Stimulated activated CD8-positive, alpha-beta memory T cell treated with anti-CD3 and anti-CD28 coated beads, Interleukin-12 subunit alpha, Interleukin-12 subunit beta, amount 100 ng/mL, for 24 hours (primary cell): Measurements from ENCODE around the gene SLC12A2.

Source experiments
- DNase-seq: peaks from one replicate; pipeline ENCODE4 v3.0.0-alpha.2; 2020; ENCODE audit errors: extremely low read depth

Gene SLC12A2

GRCh38 chr5:128097224-128097623, 13.7 kb downstream of the SLC12A2 start:
- no peak for DNase-seq

- DNase-seq: no peak
Observed at GRCh38 chr5:128097781-128098180, 14.2 kb downstream of the SLC12A2 start.

DNA sequence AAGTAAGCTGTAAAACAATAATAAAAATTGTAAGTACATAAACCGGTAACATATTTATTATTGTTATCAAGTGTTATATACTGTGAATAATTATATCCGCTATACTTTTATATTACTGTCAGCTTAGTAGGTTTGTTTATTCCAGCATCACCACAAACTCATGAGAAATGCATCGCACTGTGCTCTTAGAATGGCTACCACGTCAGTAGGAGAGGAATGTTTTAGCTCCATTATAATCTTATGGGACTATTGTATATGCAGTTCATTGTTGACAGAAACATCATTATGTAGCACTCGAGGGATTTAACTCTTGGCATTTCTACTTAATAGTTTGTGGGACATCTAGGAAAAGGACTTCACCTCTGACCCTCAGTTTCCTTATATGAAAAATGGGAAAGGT, 16.4 kb downstream of the SLC12A2 start:
- no peak for DNase-seq

DNA sequence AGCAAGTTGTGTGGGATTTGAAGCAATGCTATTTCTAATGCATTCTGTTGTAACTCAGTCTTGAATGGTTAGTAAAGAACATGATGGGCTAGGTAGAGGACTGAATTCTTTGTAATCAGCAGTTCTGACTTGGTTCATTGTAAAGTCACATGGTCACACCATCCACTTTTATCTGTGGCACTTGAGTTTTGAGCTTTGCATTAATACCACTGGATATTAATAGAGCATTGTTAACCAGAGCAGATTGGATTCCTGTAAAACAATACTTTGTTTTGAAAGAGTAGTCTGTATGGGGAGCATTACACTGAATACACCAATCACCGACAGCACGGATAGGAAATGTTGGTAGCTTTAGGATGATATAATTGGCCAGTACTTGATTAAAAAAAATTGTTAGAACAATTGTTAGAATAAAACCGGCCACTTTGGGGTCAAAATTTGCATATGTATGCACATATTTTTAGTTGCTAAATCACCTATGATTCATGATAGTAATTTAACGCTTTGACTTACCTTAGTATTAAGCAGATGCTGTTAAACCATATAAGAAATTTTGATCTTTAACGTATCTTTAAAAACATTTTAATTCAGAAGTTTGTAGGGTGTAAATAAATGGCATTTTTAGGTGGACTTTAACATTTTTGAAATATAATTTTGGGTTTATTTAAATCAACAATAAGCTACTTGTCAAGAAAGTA, 17.4 kb downstream of the SLC12A2 start:
- DNase-seq: no peak

- DNase-seq: no peak
Observed at GRCh38 chr5:128101676-128102075, 18.1 kb downstream of the SLC12A2 start.

DNA sequence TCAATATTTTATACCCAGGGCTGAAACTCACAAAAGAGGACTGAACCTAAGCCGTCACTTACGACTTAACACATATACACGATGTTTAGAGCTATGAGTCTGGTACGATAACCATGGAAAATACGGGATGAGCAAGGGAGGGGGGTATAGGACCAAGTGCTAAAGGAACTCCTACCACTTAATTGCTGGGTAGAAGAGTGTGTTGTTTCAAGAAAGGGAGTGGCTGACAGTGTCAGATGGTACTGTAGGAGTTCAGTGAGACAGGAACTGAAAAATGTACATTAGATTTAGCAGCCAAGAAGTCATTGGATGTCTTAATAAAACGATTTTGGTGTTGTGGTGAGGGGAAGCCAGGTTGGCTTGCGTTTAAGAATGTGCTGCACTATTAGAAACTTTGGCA, 21.6 kb downstream of the SLC12A2 start:
- DNase-seq: no peak

DNA sequence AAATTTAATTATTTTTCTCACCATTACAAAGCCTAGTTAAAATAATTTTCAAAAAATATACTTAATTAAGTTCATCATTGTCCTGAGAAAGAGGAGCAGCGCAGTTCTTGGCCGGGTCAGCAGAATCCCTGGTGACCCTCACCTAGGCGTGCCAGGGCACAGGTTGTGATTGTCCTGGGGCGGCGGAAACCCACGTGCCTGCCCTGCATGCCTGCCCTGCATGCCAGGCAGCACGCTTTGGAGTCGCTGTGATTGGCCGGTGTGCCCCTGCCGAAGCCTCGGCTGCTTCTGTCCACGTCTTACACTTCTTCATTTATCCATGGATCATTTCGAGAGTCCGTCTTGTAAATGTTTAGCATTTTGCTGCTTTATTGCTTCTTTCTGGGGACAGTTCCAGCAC, 25.6 kb downstream of the SLC12A2 start:
- no peak for DNase-seq

GRCh38 chr5:128109766-128110165, 26.2 kb downstream of the SLC12A2 start:
- DNase-seq: no peak

- no peak for DNase-seq
Observed at GRCh38 chr5:128111818-128112448, 28.4 kb downstream of the SLC12A2 start.

DNA sequence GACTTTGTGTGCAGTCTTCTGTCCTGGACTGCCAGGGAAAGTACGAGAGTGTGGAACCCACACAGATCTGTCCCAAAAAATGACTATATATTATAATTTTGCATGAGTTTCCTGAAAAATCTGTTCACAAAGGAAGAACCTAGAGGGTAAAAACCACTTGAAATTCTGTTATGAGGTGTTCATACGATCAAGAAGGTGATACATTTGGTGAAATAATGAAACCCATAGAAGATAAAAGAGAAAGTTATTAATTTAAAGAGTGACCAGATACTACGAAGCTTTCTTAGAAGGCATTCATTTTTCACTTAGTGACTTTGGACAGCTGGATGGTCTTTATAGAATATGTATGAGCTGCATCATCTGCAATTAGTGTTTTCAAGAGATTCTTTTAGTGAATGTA, 32.9 kb downstream of the SLC12A2 start:
- no peak for DNase-seq

DNA sequence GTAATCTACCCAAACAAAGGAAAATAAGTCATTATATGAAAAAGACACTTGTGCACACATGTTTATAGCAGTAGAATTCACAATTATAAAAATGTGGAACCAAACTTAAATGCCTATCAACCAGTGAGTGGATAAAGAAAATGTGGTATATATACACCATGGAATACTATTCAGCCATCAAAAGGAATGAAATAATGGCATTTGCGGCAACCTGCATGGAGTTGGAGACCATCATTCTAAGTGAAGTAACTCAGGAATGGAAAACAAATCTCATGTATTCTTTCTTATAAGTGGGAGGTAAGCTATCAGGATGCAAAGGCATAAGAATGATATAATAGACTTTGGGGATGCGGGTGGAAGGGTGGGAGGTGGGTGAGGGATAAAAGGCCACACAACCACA, 34.6 kb downstream of the SLC12A2 start:
- DNase-seq: no peak

DNA sequence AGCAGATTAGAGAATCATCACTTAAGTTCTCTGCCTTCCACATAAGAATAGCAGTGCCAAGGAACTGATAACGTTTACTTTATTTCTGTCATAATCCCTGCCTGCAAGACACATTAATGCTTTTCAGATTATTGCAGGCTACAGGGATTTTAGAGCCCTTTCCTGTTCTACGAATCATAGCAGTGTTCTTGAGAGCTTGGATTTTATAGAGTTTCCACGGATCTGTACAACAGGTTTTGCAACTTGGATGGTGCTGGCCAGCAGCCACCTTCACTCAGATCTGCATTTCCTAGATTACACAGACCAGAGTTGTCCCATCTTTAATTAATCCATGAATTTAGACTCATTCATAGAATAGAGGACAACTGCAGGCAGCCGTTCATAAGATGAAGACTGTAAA, 38.1 kb downstream of the SLC12A2 start:
- DNase-seq: no peak

DNA sequence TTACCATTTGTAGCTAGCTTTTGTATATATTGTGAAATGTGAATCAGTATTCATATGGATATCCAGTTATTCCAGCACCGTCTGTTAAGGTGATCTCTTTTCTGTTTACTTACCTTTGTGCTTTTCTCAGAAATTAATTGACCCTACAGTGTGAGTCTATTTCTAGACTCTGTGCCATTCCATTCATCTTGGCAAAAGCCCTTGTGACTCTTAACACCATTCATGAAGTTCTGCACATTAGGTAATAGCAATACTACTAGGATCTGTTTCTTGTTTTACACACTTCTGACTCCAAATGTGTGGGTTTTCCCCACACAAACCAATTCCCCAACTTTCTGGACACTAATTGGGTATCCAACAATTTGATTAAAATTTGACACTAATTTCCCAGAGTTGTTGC, 40.4 kb downstream of the SLC12A2 start:
- no peak for DNase-seq

DNA sequence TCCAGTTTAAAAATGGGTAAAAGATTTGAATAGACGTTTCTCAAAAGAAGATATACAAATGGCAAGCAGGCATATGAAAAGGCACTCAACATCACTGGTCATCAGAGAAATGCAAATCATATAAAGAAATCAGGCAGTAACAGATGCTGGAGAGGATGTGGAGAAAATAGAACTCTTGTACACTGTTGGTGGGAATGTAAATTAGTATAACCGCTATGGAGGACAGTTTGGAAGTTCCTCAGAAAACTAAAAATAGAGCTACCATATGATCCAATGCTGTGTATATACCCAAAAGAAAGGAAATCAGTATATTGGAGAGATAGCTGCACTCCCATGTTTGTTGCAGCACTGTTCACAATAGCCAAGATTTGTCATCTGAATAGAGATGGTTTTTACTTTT, 42.7 kb downstream of the SLC12A2 start:
- no peak for DNase-seq

DNA sequence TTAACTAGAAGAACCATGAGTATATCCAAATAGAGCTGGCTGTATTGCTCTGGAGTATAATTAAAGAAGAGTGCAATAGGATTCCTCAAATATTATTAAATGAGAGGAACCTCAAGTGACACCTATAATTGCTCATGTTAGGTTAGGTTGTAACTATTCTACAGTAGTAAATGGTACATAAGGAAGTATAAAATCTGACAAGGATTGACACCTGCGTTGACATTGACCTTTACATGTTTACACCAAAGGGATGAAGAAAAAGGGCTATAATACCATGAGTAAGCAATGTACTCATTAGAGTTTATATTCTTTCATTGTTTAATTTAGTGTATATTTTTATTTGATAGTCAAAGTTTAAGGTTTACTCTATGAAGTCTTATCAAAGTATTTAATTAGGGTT, 48.9 kb downstream of the SLC12A2 start:
- no peak for DNase-seq

- no peak for DNase-seq
Observed at GRCh38 chr5:128135286-128135685, 51.7 kb downstream of the SLC12A2 start.

DNA sequence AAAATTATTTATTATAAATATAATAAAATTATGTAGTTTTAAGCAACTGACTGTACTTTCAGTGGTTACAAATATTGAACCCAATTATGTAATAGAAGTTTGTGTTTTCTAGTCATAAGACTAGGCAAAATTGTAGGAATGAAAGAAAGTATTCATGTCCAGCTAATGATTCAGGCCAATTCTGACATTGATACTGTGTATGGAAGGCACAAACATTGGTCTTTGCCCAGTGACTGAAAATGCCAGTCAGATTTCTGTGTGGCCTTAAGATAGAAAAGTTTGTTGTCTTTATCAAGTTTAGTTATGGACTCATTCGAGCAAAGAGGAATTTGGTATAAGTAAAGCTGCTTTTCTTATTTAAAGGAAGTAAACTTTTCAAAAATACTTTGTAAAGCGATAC, 60.3 kb downstream of the SLC12A2 start:
- DNase-seq: no peak

DNA sequence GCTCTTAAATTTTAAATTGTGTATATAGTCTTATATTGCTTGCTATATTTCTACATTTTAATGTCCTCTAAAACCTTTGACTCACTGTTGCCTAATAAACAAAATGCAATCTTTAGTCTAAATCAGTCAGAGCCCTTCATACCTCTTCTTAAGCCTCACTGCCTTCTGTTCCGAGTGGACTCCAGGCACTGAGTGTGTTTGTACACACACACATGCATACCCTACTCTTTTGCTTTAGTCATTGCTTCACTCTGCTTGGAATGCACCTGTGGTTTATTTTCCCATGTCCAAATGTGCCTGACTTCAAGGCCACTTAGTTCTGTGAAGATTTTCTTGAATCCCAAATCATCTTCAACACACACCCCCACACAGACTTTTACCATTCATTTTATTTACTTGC, 60.9 kb downstream of the SLC12A2 start:
- no peak for DNase-seq

GRCh38 chr5:128146671-128147070, 63.1 kb downstream of the SLC12A2 start:
- DNase-seq: no peak

DNA sequence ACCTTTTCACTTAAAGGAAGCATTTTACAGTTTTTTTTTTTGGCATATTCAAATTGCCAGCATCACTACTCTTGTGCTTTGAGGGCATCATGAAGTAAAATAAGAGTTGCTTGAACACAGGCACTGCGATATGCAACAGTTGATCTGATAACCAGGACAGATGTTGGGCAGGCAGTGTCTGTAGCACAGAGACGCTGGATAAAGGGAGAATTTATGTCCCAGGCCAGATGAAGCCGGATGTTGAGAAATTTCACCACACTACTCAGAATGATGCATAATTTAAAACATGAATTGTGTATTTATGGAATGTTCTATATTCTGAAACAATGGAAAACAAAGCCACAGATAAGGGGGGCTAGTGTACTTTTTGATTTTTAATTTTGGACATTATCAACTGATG, 71.4 kb downstream of the SLC12A2 start:
- no peak for DNase-seq

DNA sequence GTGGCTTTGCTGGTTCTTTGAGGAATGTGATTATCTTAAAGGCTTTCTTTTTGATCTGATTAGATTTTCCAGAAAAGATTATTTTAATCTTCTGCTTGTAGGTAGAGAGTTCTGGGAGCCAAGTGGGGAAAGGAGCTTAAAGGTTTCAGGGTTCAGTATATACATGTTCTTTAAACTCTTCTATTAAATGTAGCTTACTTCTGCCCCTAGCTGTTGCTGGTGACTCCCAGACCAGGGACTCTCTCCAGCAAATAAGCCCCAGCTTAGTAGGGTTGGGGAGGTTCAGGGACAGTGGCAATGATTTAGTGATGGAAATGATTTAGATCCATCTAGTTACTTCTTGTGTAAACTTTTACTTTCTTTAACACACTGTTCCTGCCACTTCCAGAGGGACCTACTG, 72.2 kb downstream of the SLC12A2 start:
- DNase-seq: no peak

GRCh38 chr5:128156521-128156920, 73.0 kb downstream of the SLC12A2 start:
- no peak for DNase-seq

DNA sequence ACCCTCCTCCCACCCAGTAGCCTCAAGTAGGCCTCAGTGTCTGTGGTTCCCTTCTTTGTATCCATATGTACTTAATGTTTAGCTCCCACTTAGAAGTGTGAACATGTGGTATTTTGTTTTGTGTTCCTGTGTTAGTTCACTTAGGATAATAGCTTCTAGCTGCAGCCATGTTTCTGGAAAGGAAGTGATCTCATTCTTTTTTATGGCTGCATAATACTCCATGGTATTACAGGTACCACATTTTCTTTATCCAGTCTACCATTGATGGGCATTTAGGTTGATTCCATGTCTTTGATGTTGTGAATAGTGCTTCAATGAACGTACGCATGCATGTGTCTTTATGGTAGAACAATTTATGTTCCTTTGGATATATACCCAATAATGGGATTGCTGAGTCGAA, 74.8 kb downstream of the SLC12A2 start:
- no peak for DNase-seq

DNA sequence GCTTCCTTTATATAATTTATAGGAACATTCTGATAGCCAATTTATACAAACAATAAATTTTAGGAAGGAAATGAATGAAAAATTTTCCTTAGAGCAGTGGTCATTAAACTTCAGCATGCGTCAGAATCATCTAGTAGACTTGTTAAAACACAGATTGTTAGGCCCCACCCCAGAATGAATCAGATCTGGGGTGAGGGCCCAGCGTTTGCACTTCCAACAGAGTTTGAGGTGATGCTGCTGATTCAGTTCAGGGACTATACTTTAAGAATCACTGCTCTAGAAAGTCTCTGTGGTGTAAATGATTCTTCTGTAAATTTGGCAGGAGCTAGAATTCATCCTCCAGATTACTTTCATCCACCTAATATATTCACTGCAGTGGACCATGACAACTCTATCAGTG, 80.4 kb downstream of the SLC12A2 start:
- no peak for DNase-seq
